Right ventricle myocardium inferior (tissue), 1 donor: Measurements from ENCODE around the gene SPRED3. TPM values are rescaled to one million over a fixed set of nuclear protein-coding genes. Genes with fewer than 3 reads are reported as not detected.
A peak's percentile ranks its signal among the peaks of the same experiment; 100 is the strongest.
"Not testable (repeated sequence)": the region's sequence is repeated elsewhere in the genome, so short reads cannot be mapped to it uniquely, and the experiment has no call there.

Experiments used
- ATAC-seq: fragments of 200-7000 bp; cut with Tn5 transposase; one replicate; pipeline ENCODE4 v1.9.1; 2020; ENCODE audit warnings: mild to moderate bottlenecking, moderate library complexity
- DNase-seq: peaks from one replicate; pipeline ENCODE4 v3.0.0; 2021; ENCODE audit errors: missing footprints
- intact Hi-C: fragments of 100-400 bp; cut with DNase I; formaldehyde crosslinking; loops from one replicate; pipeline ENCODE4 v1.11.0; 2022
- total RNA-seq: library from RNA; stranded (reverse); fragmentation: NEBNext Ultra II Directional; extraction: Animal tissue kit (Norgen Biotek cat#: 25700); gene quantifications from one replicate; pipeline ENCODE4 v1.2.1, GENCODE V29; 2021
- donor health status: DM: no; HTN: yes; CAD: no; lungs with severe emphysema.

SPRED3 gene
- total RNA-seq, 1 donor from 2014 or later, result 0.16 TPM

GRCh38 chr19:38410407-38410806, 21.9 kb downstream of the SPRED3 start:
- ATAC-seq, intact Hi-C loops, DNase-seq: not testable (repeated sequence)

- DNase-seq (no peak), ATAC-seq (no peak)
- intact Hi-C loops, result no loop called here
These were observed 22.7 kb downstream of the SPRED3 start for GRCh38 chr19:38411041-38411712.

- ATAC-seq, DNase-seq, intact Hi-C loops: not testable (repeated sequence)
These were observed 23.4 kb downstream of the SPRED3 start for GRCh38 chr19:38411898-38412297.

GRCh38 chr19:38412491-38412890, 24.0 kb downstream of the SPRED3 start:
- intact Hi-C loops, result no loop called here
- ATAC-seq, result no peak
- DNase-seq, result no peak

GRCh38 chr19:38412961-38413360, 24.5 kb downstream of the SPRED3 start:
- ATAC-seq, result no peak
- DNase-seq, result no peak
- intact Hi-C loops, result no loop called here

- DNase-seq, result no peak
- intact Hi-C loops, result no loop called here
- ATAC-seq, result no peak
These were observed 24.9 kb downstream of the SPRED3 start for GRCh38 chr19:38413416-38413815.

GRCh38 chr19:38417146-38417543, 28.6 kb downstream of the SPRED3 start:
- no peak for DNase-seq
- intact Hi-C loops, result no loop called here
- peak; percentile 3 for ATAC-seq

GRCh38 chr19:38417544-38418506, 29.3 kb downstream of the SPRED3 start:
- DNase-seq, result peak; percentile 92
- intact Hi-C loops, result no loop called here
- peak; percentile 81 for ATAC-seq

GRCh38 chr19:38420935-38421334, 32.4 kb downstream of the SPRED3 start:
- DNase-seq, result no peak
- intact Hi-C loops, result no loop called here
- no peak for ATAC-seq

GRCh38 chr19:38421856-38422255, 33.4 kb downstream of the SPRED3 start:
- intact Hi-C loops, result no loop called here
- no peak for ATAC-seq
- no peak for DNase-seq

- DNase-seq, result no peak
- intact Hi-C loops, result no loop called here
- no peak for ATAC-seq
These were observed 33.9 kb downstream of the SPRED3 start for GRCh38 chr19:38422438-38422837.

GRCh38 chr19:38424272-38424671, 35.8 kb downstream of the SPRED3 start:
- intact Hi-C loops, result no loop called here
- ATAC-seq (no peak), DNase-seq (no peak)

GRCh38 chr19:38425222-38425809, 36.8 kb downstream of the SPRED3 start:
- intact Hi-C loops, result no loop called here
- no peak for ATAC-seq

GRCh38 chr19:38425810-38426466, 37.4 kb downstream of the SPRED3 start, which contains the start of gene RASGRP4:
TSS of gene RASGRP4 (minus strand) at chr19:38426219. CDS start at chr19:38426091, 128 bp downstream.
- DNase-seq (peak; percentile 85), ATAC-seq (peak; percentile 59)
- intact Hi-C loops, result no loop called here

More at GRCh38 chr19:38425222-38425809, 36.8 kb downstream of the SPRED3 start:
- no peak for DNase-seq

- DNase-seq, intact Hi-C loops, ATAC-seq: not testable (repeated sequence)
These were observed 38.7 kb downstream of the SPRED3 start for GRCh38 chr19:38427035-38427677.

GRCh38 chr19:38429055-38429810, 40.7 kb downstream of the SPRED3 start:
- intact Hi-C loops, result no loop called here
- no peak for ATAC-seq
- no peak for DNase-seq

GRCh38 chr19:38429811-38430156, 41.3 kb downstream of the SPRED3 start:
- no peak for DNase-seq
- no peak for ATAC-seq
- intact Hi-C loops, result no loop called here

GRCh38 chr19:38430931-38431330, 42.4 kb downstream of the SPRED3 start:
- intact Hi-C loops, result no loop called here
- ATAC-seq (no peak), DNase-seq (no peak)
